GM18520 (cell line): Measurements from ENCODE around the gene DCDC2C.

ENCODE experiments used
- ATAC-seq: cut with Tn5 transposase; IDR thresholded peaks from one replicate; pipeline ENCODE4 v1.9.1; 2021; ENCODE audit not compliant: unreplicated experiment

Gene DCDC2C

GRCh38 chr2:3708576-3708975, 5.2 kb downstream of the DCDC2C start:
- no peak for ATAC-seq

GRCh38 chr2:3709225-3709624, 5.8 kb downstream of the DCDC2C start:
- no peak for ATAC-seq

GRCh38 chr2:3712424-3712823, 9.0 kb downstream of the DCDC2C start:
- no peak for ATAC-seq

- ATAC-seq, result no peak
Observed at GRCh38 chr2:3712831-3713503, 9.6 kb downstream of the DCDC2C start.

- no peak for ATAC-seq
Observed at GRCh38 chr2:3718679-3719078, 15.3 kb downstream of the DCDC2C start.

- ATAC-seq, result no peak
Observed at GRCh38 chr2:3725002-3725401, 21.6 kb downstream of the DCDC2C start.

- ATAC-seq, result no peak
Observed at GRCh38 chr2:3725458-3726250, 22.3 kb downstream of the DCDC2C start.

GRCh38 chr2:3726511-3726910, 23.1 kb downstream of the DCDC2C start:
- no peak for ATAC-seq

GRCh38 chr2:3727397-3728045, 24.1 kb downstream of the DCDC2C start:
- no peak for ATAC-seq

- ATAC-seq, result no peak
Observed at GRCh38 chr2:3728104-3729054, 25.0 kb downstream of the DCDC2C start.

GRCh38 chr2:3729055-3729448, 25.7 kb downstream of the DCDC2C start:
- ATAC-seq, result no peak

- ATAC-seq, result no peak
Observed at GRCh38 chr2:3729786-3730185, 26.4 kb downstream of the DCDC2C start.

GRCh38 chr2:3730646-3731045, 27.3 kb downstream of the DCDC2C start:
- ATAC-seq, result no peak

GRCh38 chr2:3731829-3732228, 28.5 kb downstream of the DCDC2C start:
- no peak for ATAC-seq

- ATAC-seq, result no peak
Observed at GRCh38 chr2:3736112-3736511, 32.7 kb downstream of the DCDC2C start.

GRCh38 chr2:3737128-3737527, 33.8 kb downstream of the DCDC2C start:
- no peak for ATAC-seq

GRCh38 chr2:3738454-3738853, 35.1 kb downstream of the DCDC2C start:
- no peak for ATAC-seq

GRCh38 chr2:3739313-3739712, 35.9 kb downstream of the DCDC2C start:
- no peak for ATAC-seq

GRCh38 chr2:3741396-3741795, 38.0 kb downstream of the DCDC2C start:
- ATAC-seq, result no peak

- ATAC-seq, result no peak
Observed at GRCh38 chr2:3741867-3742602, 38.7 kb downstream of the DCDC2C start.
